Stomach (tissue), 9 donors: ENCODE data around the gene STK24. TPM values are rescaled to one million over a fixed set of nuclear protein-coding genes. Genes with fewer than 3 reads are reported as not detected.

ENCODE experiments used
- DNase-seq, 2 donors: peaks; one replicate each; pipeline versions ENCODE4 v3.0.0 to v3.0.0-alpha.2; 2013 to 2019
- H3K27ac ChIP-seq, 5 donors: fragments of 200-600 bp in 4 of 5; sonication (generic) in 4 of 5; one replicate each; pipeline ENCODE4 v1.5.1; 2013 to 2019; ENCODE audit warnings: mild to moderate bottlenecking in 1 of 5, moderate library complexity in 1 of 5
- H3K27me3 ChIP-seq, 3 donors: fragments of 200-600 bp; sonication (generic); one replicate each; pipeline ENCODE4 v1.5.1; 2017 to 2019; ENCODE audit warnings: mixed run types in 1 of 3
- H3K36me3 ChIP-seq, 4 donors: fragments of 200-600 bp; sonication (generic); 1 replicate in 3 of 4; 2 replicates in 1 of 4; pipeline ENCODE4 v1.5.1; 2016 to 2019
- H3K4me1 ChIP-seq, 4 donors: fragments of 200-600 bp; sonication (generic); one replicate each; pipeline ENCODE4 v1.5.1; 2016 to 2019
- H3K4me3 ChIP-seq, 4 donors: fragments of 200-600 bp; sonication (generic) in 3 of 4; one replicate each; pipeline ENCODE4 v1.5.1; 2016 to 2019; ENCODE audit warnings: mild to moderate bottlenecking in 1 of 4
- H3K9me3 ChIP-seq, 4 donors: fragments of 200-600 bp; sonication (generic); one replicate each; pipeline ENCODE4 v1.5.1; 2016 to 2019
- CTCF ChIP-seq, 7 experiments: fragments of 450-650 bp in 4 of 7; fragments of 200-600 bp in 3 of 7; sonication (generic) in 3 of 7; IDR thresholded peaks; one replicate each; pipeline ENCODE4 v1.5.1; 2016 to 2019; ENCODE audit warnings: antibody characterized with exemption in 7 of 7, control low read depth in 2 of 7, mild to moderate bottlenecking in 1 of 7
- EP300 ChIP-seq: sonication (generic); formaldehyde crosslinking; IDR thresholded peaks from one replicate; pipeline ENCODE4 v1.6.1; 2017; ENCODE audit warnings: antibody characterized with exemption
- POLR2A ChIP-seq, 4 donors: fragments of 450-650 bp; IDR thresholded peaks; one replicate each; pipeline ENCODE4 v1.6.1; 2016; ENCODE audit warnings: antibody characterized with exemption in 4 of 4, control low read depth in 2 of 4, mild to moderate bottlenecking in 1 of 4, moderate library complexity in 1 of 4
- POLR2AphosphoS5 ChIP-seq, 3 donors: sonication (generic); formaldehyde crosslinking; IDR thresholded peaks; one replicate each; pipeline ENCODE4 v1.6.1; 2016; ENCODE audit warnings: antibody characterized with exemption in 3 of 3
- WGBS, 5 donors: extraction: QIAGEN DNeasy Blood & Tissue Kit in 3 of 5; methylation state at CpG; one replicate each; pipeline versions ENCODE4 v1.1.5 to v1.1.7; 2013 to 2018; 5-methylcytosine and 5-hydroxymethylcytosine counted together
- intact Hi-C: fragments of 100-400 bp; cut with DNase I; formaldehyde crosslinking; loops from one replicate; pipeline ENCODE4 v1.15.1; 2023; ENCODE audit warnings: low total_unique reads
- polyA plus RNA-seq, 3 donors: library from polyadenylated mRNA; stranded (reverse); fragments of 200-250 nt; gene quantifications; one replicate each; pipeline ENCODE4 v1.2.3, GENCODE V29; 2013
- total RNA-seq, 5 donors: library from RNA; depleted of rRNA; stranded (reverse); fragments of >200 nt; gene quantifications; one replicate each; pipeline versions ENCODE4 v1.1.0 to v1.2.3, GENCODE V29; 2014 to 2016
- donor health status: healthy with polysubstance abuse.
- donor health status: Bipolar disorder and iron deficiency.
- donor health status: healthy.

Gene STK24
- total and polyA plus RNA-seq, 8 donors: 33.0 to 139 (median 59.5) TPM

- intact Hi-C loops: no loop called here
- WGBS, 5 donors: 81 to 87% (median 83%) methylated on average over 10 of the region's 10 CpGs
Measured at GRCh38 chr13:98429081-98429480, 147.8 kb downstream of the STK24 start.

GRCh38 chr13:98428256-98428966 is 148.5 kb downstream of the STK24 start:
- WGBS, 5 donors: 78 to 90% (median 83%) methylated on average over 15 of the region's 15 CpGs
- Histone ChIP-seq H3K27ac (no peak overlapping the region), H3K36me3 (peaks cover 14 to 68% (median 55%) of the 10 kb centered on the region in 4 donors), H3K4me3 (no peak overlapping the region), H3K27me3 (no peaks in the 10 kb centered on the region), H3K9me3 (no peaks in the 10 kb centered on the region), H3K4me1 (peaks cover 0 to 18% (median 3%) of the 10 kb centered on the region in 4 donors)
- TF ChIP-seq POLR2A (IDR thresholded peaks at IDR 0.05) (no peak), EP300 (no peak), CTCF (IDR thresholded peaks at IDR 0.05) (no peak), POLR2AphosphoS5 (IDR thresholded peaks at IDR 0.05) (no peak)
- no peak for DNase-seq
- intact Hi-C loops: no loop called here

More at GRCh38 chr13:98429081-98429480, 147.8 kb downstream of the STK24 start:
- Histone ChIP-seq H3K4me3 (no peak overlapping the region), H3K27me3 (no peaks in the 10 kb centered on the region), H3K4me1 (peaks cover 0 to 18% (median 3%) of the 10 kb centered on the region in 4 donors), H3K9me3 (no peaks in the 10 kb centered on the region), H3K36me3 (peaks cover 14 to 61% (median 51%) of the 10 kb centered on the region in 4 donors), H3K27ac (no peak overlapping the region)
- TF ChIP-seq POLR2A (IDR thresholded peaks at IDR 0.05) (no peak), CTCF (IDR thresholded peaks at IDR 0.05) (no peak), POLR2AphosphoS5 (IDR thresholded peaks at IDR 0.05) (no peak), EP300 (no peak)
- no peak for DNase-seq

DNA sequence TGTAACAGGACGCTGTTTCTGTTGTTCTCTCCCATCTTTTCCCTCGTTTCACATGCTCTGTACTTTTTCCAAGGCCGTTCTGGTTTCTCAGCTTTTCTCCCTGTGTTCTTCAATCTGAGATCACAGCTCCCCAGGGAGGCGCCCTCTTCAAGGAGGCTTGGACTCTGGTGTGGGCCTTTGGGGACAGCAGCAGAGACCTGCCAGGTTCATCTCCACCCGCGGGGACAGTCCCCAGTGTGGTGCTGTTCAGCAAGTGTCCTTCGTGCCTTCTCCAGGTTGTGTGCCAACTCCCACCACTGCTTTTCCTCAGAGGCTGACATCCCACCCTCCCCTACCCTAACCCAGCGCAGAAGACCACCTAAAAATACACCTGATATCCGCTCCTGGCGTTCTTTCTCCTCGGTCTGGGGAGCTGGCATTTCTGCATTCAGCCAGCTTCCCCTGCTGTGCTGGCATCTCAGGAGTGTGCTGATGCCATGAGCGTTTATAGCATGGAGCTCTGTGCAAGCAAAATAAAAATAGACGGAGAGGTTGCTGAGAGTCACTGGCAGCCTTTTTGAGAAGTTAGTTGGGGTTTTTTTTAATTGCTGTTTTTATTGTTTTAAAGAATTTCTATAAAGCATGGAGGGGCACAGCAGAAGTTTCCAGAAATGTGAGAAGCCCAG is 149.4 kb downstream of the STK24 start:
- TF ChIP-seq POLR2AphosphoS5 (IDR thresholded peaks at IDR 0.05) (no peak), POLR2A (IDR thresholded peaks at IDR 0.05) (no peak), CTCF (IDR thresholded peaks at IDR 0.05) (no peak), EP300 (no peak)
- Histone ChIP-seq H3K9me3 (no peaks in the 10 kb centered on the region), H3K27ac (no peak overlapping the region), H3K4me3 (no peak overlapping the region), H3K36me3 (peaks cover 14 to 66% (median 58%) of the 10 kb centered on the region in 4 donors), H3K4me1 (peaks cover 0 to 18% (median 3%) of the 10 kb centered on the region in 4 donors), H3K27me3 (no peaks in the 10 kb centered on the region)
- intact Hi-C loops: no loop called here
- no peak for DNase-seq
- WGBS, 5 donors: 82 to 90% (median 86%) methylated on average over 13 of the region's 13 CpGs

DNA sequence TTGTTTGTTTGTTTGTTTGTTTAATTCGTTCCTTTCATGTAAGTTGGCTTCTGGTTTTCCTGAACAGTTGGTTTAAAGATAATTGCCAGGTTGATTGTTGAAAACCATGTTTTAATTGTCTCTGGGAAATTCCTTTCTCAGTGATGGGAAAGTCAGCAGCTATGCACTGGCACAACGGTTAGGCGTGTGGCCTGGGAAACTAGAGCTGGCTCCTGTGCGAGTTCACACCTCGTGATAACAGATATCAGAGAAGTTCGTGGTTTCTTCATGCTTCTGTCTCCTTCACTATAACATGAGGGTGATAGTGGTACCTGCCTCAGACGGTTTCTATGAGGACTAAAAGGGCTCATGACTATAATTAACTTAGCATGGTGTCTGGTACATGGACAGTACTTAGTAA is 153.5 kb downstream of the STK24 start:
- Histone ChIP-seq H3K27me3 (no peaks in the 10 kb centered on the region), H3K4me3 (no peak overlapping the region), H3K9me3 (no peaks in the 10 kb centered on the region), H3K36me3 (peaks cover 11 to 68% (median 51%) of the 10 kb centered on the region in 4 donors), H3K27ac (no peak overlapping the region), H3K4me1 (peaks cover 0 to 12% (median 4%) of the 10 kb centered on the region in 4 donors)
- DNase-seq: no peak
- WGBS, 5 donors: 47 to 67% (median 63%) methylated on average over 7 of the region's 7 CpGs
- TF ChIP-seq POLR2A (IDR thresholded peaks at IDR 0.05) (no peak), CTCF (IDR thresholded peaks at IDR 0.05) (no peak), EP300 (no peak), POLR2AphosphoS5 (IDR thresholded peaks at IDR 0.05) (no peak)
- intact Hi-C loops: no loop called here
